NCI-H2227 (cell line): ENCODE measurements around the gene CT55.
"Not testable (repeated sequence)": the region's sequence is repeated elsewhere in the genome, so short reads cannot be mapped to it uniquely, and the experiment has no call there.

ENCODE experiments used
- DNase-seq: peaks from one replicate; lab custom pipeline; 2025; ENCODE audit not compliant: unreplicated experiment; lab: John Stamatoyannopoulos, UW

The CT55 gene

GRCh38 chrX:135170877-135171519 is at the start of gene CT55:
Gene CT55 (minus strand): TSS chrX:135171398. CDS start chrX:135171171, 227 bp downstream.
- DNase-seq, result peak; percentile 70

- DNase-seq, result no peak
These were observed 42.1 kb upstream of the CT55 start for GRCh38 chrX:135213200-135213844.

GRCh38 chrX:135206427-135206826 is 35.2 kb upstream of the CT55 start:
- DNase-seq, result peak; percentile 12

GRCh38 chrX:135200297-135200696 is 29.1 kb upstream of the CT55 start:
- DNase-seq, result no peak

- DNase-seq, result peak; percentile 17
These were observed 23.5 kb upstream of the CT55 start for GRCh38 chrX:135194684-135195083.

- no peak for DNase-seq
These were observed 22.5 kb upstream of the CT55 start for GRCh38 chrX:135193740-135194139.

- DNase-seq, result no peak
These were observed 20.6 kb upstream of the CT55 start for GRCh38 chrX:135191838-135192237.

GRCh38 chrX:135185795-135186443 is 14.7 kb upstream of the CT55 start:
- peak; percentile 58 for DNase-seq

GRCh38 chrX:135178636-135179035 is 7.4 kb upstream of the CT55 start:
- DNase-seq, result no peak

GRCh38 chrX:135170468-135170867 is 730 bp downstream of the CT55 start:
- no peak for DNase-seq

GRCh38 chrX:135169534-135169933 is 1.7 kb downstream of the CT55 start:
- DNase-seq, result not testable (repeated sequence)

GRCh38 chrX:135168486-135168885 is 2.7 kb downstream of the CT55 start:
- DNase-seq, result no peak

GRCh38 chrX:135154688-135155087 is 16.5 kb downstream of the CT55 start:
- DNase-seq, result not testable (repeated sequence)

- DNase-seq, result not testable (repeated sequence)
These were observed 45.1 kb downstream of the CT55 start for GRCh38 chrX:135126145-135126544.

GRCh38 chrX:135120056-135120576 is 51.1 kb downstream of the CT55 start, which contains the start of gene ETDB:
Gene ETDB (minus strand): TSS chrX:135120526. CDS start chrX:135119261, 1,265 bp downstream.
- DNase-seq, result not testable (repeated sequence)

- DNase-seq, result not testable (repeated sequence)
These were observed 55.1 kb downstream of the CT55 start for GRCh38 chrX:135116064-135116463.

- no peak for DNase-seq
These were observed 56.8 kb downstream of the CT55 start for GRCh38 chrX:135114392-135114791.

GRCh38 chrX:135112743-135113142 is 58.5 kb downstream of the CT55 start:
- DNase-seq, result no peak

GRCh38 chrX:135112096-135112729 is 59.0 kb downstream of the CT55 start:
- peak; percentile 25 for DNase-seq

- DNase-seq, result no peak
These were observed 61.6 kb downstream of the CT55 start for GRCh38 chrX:135109554-135109953.
